Stimulated activated CD4-positive, alpha-beta T cell treated with anti-CD3 and anti-CD28 coated beads, Interleukin-12 subunit alpha, Interleukin-12 subunit beta, amount 100 ng/mL, for 48 hours (primary cell): ENCODE results near the gene PRPF38B.
"Not testable (repeated sequence)": the region's sequence is repeated elsewhere in the genome, so short reads cannot be mapped to it uniquely, and the experiment has no call there.

Source experiments
- DNase-seq, 3 donors: peaks; one replicate each; pipeline ENCODE4 v3.0.0-alpha.2; 2020; ENCODE audit warnings: low read depth in 2 of 3, low spot score in 1 of 3

PRPF38B gene, protein sequence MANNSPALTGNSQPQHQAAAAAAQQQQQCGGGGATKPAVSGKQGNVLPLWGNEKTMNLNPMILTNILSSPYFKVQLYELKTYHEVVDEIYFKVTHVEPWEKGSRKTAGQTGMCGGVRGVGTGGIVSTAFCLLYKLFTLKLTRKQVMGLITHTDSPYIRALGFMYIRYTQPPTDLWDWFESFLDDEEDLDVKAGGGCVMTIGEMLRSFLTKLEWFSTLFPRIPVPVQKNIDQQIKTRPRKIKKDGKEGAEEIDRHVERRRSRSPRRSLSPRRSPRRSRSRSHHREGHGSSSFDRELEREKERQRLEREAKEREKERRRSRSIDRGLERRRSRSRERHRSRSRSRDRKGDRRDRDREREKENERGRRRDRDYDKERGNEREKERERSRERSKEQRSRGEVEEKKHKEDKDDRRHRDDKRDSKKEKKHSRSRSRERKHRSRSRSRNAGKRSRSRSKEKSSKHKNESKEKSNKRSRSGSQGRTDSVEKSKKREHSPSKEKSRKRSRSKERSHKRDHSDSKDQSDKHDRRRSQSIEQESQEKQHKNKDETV

DNA sequence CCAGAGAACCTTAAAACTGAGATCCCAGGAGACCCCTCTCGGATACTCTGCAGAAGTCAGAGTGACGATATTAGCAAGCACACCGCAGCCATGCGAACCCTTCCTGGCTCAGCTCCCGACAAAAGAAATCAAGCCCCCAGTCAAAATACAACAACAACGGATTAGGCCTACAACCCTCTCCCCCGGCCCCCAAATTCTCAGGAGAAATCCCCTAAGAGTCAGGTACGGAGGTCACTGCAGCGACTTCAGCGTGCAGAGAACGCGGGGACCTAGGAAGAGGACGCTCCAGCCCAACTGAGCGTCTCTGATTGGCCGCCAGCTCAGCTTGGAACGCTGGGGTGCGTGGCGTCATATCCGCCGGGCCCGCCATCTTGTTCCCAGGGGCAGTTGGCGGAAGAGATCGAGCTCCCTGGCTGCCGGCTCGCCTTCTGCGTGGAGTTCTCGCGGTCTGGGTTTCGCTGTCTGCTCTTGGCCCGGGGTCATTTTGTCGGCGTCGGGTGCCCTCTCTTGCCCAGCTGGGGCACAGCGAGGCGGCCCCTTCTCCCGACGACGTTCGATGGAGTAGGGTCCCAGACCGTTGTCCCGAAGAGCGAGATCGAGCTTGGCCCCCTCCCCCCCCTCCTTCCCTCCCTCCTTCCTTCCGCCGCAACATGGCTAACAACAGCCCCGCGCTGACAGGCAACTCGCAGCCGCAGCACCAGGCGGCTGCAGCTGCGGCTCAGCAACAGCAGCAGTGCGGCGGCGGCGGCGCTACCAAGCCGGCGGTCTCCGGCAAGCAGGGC lies at the start of gene PRPF38B:
Gene PRPF38B, plus strand, starts transcription at position 369 of the 782 bp plus-strand sequence. Its CDS starts 282 bp downstream, at position 651.
- peak; percentile 88 to 91 (median 90) for DNase-seq

DNA sequence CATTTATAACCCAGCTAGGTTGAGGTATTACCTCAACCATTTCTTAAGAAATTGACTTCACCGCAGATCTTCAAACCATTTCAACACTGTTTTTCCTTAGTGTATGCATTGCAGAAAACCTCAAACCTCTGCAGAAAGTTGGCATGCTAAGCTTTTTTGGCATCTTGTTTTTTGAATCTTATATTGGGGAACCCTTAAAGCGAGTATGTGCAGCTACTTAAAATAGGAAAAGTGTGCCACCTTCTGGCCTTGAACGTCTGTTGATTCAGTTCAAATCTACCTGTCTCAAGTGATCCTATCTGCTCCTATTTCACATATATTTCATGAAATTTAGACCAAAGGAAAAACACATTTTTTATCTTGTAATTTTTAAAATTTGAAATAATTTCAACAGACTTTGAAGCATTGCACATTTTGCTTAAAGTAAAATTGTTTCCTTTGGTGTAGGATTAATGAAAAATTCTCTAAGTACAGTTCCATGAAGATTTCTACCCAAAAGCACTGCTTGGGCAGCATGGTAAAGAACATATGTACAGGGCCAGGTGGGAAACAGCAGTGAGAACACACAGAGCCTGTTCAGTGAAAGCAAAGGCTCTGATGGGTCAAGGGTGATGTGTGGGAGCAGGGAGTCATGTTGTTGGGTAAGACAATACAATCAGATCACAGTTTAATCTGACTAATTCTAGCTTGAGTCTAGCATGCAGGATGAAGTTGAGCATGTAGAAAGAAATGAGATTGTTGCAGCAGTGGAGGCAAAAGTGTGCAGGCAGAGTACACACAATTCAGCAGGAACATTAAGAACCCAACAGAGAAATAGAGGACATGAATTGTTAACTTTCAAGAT lies 48.4 kb upstream of the PRPF38B start:
- no peak for DNase-seq

DNA sequence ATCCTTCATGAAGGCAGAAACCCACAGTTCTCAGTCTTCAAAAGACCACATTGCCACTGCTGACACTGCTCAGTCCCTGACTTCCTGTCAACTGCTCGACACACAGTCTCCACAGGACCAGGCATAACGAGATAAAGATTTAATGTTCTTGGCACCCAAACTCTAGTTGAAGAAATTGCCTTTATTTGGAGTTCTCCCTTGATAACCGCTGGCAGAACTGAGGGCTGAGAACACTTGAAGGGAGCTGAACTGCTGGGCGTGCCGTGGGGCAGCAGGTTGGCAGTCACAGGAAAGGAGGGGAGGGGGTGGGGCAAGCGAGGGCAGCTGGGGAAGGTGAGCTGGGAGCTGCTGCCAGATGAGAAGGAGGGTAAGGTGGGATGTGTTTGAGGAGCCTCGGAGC lies 47.1 kb upstream of the PRPF38B start:
- DNase-seq, result no peak

DNA sequence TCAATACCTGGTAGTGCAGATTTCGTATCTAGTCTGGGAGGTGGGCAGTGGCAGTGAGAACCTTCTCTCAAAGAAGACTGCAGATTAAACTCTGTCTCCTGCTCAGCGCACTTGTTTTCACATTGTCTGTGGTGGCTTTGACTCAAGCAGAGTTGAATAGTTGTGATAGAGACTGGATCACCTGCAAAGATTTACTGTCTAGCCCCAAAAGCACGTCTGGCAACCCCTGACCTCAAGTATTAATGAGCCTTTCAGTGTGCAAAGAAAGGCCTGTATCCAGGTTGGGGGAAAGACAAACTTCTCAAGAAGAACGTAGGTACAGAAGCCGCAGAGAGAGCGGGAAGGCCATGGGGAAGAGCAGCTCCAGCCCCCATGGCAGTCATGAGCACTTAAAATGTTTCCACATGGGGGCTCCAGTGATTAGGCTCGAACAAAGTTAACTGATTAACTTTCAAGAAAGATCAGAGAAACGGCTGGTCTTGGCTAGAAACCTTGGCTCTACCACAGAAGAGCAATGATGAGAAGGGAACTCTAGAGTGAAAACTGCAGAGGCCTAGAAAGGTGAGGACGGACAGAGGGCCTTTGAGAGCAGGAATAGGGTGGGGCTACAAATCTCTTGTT lies 46.4 kb upstream of the PRPF38B start:
- no peak for DNase-seq

DNA sequence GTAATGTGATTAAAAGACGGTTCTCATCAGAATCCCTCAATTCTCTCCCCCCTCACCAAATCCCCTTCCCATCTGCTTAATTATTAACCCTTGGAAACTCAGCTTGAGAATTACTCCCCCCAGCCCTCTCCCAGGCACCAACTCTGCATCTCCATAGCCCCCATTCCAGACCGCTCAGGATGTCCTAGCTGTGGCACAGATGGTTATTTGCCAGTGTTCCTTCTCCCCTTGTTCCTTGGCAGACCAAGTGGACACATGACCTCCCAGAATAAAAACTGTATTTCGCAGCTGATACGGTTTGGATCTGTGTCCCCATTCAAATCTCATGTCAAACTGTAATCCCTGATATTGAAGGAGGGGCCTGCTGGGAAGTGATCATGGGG lies 45.9 kb upstream of the PRPF38B start:
- DNase-seq, result no peak

DNA sequence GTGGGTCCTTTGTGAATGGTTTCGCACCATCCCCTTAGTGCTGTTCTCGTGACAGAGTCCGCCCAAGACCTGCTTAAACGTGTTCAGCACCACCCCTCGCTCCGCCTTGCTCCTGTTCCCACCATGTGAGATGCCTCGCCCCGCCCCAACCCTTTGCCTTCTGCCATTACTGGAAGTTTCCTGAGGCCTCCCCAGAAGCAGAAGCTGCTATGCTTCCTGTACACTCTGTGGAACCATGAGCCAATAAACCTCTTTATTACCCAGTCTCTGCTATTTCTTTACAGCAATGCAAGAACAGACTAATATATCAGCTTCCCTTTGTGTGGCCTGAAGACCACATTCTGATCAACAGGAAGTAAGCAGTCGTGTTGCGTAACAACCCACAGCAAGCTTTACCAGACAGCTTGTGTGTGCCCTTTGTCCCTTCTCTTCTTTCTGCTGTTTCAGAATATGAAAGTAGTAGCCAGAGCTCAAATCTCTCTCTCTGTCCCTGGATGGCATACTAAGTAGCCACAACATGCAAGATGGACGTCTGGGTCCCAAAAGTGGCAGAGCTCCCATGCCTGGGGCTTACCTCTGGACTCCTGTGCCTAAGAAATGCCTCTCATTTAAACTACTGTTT lies 45.4 kb upstream of the PRPF38B start:
- peak in 2 of 3 donors; percentile 31 to 63 for DNase-seq

DNA sequence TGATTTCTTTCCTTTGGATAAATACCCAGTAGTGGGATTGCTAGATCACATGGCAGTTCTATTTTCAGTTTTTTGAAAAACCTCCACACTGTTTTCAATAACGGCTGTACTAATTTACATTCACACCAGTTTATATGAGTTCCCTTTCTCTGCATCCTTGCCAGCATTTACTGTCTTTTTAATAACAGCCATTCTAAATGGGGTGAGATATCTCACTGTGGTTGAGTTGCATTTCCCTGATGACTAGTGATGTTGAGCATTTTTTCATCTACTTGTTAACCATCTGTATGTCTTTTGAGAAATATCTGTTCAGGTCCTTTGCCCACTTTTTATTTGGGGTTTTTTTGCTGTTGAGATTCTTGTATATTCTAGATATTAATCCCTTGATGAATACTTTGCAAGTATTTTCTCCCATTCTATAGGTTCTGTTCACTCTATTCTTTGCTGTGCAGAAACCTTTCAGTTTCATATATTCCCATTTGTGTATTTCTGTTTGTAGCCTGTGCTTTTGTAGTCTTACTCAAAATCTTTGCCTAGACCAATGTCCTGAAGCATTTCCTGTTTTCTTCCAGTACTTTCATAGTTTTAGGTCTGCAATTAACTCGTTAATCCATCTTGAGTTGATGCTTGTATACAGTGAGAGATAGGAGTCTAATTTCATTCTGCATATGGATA lies 38.5 kb upstream of the PRPF38B start:
- DNase-seq, result no peak

DNA sequence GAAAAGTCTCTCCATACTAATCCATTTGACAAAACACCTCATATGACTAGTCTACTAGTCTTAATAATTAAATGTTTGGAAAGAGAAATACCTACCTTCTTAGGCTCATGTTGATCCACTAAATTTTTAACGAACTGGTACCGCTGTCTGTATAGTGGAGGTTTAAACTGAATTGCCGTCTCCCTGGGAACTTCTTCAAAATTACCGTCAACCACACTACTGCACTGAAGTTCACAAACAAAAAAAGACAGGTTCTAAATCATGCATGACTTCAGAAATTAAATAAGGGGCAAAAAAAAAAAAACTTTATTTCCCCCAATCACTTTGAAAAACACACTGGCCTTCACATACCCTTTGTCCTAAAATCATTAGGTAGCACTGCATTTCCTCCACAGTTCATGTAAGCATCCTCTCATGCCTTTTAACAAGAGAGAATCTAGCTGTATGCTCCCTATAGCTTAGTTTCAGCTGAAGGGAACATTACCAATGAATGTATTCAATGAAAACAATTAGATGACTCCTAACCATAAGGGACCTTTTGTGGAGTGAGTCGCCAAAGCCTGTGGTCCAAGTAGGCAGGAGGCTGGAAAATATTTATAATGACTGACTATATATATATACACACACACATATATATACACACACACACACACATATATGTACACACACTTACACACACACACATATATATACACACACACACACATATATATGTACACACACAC lies 34.6 kb upstream of the PRPF38B start:
- DNase-seq, result no peak

DNA sequence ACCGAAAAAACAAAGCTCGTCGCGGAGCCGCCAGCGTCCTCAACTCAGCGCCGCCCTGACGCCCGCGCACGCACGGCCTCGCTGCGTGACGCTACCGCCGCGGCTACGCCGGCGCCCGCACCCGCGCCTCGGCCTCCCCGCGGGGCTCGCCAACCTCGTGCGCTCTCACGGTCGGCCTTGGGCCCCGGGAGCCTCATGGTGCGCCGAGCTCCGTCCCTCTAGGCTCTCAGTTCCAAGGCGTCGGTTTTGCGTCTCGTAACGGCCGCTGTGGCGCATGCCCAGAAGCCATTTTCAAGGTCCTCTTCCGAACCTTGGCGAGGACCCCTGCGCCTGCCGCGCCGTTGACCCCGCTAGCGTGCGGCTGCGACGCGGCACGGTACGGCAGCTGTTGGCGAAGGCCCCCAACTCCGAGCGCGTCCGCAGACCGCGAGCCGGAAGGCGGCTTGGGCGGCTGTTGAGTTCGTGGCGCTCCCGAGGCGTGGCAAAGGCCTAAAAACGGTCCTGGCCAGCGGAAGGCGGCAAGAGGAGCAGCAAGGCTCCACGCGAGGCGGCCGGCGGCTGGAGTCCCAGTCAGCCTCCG lies 31.0 kb upstream of the PRPF38B start, which contains the start of gene HENMT1:
Gene HENMT1, minus strand, starts transcription at position 64 of the 580 bp plus-strand sequence. CDS start 1,209 bp downstream, outside the sequence.
- peak; percentile 57 to 76 (median 61) for DNase-seq

DNA sequence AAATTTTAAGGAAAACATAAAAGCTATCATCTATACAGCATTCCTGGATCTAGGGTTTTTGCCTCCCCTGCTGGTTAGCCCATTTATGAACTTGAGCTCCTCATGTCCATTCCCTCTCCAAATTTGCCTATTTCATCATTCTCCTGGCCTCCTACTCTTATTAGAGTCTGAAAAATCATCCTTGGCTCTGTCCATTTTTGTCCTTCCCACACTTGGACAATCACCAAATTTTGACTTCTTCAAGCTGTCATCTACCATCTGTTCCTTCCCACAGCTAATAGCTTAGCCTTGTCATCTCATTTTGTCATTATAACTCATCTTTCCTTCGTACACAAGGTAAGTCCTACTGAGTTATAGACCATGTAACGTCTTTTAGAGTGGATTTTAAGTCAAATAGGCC lies 29.0 kb upstream of the PRPF38B start:
- no peak for DNase-seq

DNA sequence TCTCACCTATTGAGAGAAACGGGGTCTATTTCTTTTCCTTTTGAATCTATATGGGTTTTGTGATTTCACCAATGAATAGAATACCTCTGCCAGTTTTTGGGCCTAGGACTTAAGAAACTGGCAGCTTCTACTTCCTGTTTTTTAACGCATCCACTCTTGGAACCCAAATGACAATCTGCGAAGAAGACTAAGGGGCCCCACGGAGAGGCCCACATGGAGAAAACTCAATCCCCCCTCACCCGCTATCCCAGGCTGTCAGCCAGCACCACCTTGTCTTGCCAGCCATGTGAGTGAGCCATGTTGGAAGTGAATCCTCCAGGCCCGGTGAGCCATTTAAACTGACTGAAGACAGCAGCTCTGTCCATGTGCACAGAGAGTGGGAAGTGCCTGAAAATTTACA lies 27.6 kb upstream of the PRPF38B start:
- no peak for DNase-seq

DNA sequence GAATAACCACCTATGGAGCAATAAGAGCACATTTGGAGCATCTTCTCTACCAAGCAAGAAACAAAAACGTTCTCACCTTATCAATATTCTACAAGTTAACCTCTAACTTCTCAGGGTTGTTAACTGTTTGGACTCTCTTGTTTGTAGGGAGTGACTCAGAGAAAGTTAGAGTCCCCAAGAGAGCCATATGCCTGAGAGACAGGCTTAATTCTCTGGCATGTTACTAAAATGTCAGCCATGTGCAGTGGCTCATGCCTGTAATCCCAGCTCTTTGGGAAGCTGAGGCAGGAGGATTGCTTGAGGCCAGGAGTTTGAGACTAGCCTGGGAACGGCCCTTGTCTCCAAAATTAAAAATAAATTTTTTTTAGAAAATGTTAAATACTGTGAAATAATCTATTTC lies 27.0 kb upstream of the PRPF38B start:
- no peak for DNase-seq

DNA sequence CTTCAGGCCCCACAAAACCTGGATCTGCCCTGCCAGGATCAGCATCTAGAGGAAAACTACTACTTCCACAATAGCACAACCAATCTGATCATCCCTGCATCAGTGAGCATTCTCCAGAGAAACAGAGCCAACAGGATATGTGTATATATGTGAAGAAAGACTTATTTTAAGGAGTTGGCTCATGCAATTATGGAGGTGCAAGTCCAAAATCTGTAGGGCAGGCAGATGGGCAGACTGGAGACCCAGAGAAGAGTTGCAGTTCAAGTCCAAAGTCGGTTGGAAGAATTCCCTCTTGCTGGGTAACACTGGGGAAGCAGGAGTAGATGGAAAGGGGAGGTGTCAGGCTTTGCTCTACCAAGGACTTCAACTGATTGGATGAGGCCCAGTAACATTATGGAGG lies 26.3 kb upstream of the PRPF38B start:
- DNase-seq, result no peak

DNA sequence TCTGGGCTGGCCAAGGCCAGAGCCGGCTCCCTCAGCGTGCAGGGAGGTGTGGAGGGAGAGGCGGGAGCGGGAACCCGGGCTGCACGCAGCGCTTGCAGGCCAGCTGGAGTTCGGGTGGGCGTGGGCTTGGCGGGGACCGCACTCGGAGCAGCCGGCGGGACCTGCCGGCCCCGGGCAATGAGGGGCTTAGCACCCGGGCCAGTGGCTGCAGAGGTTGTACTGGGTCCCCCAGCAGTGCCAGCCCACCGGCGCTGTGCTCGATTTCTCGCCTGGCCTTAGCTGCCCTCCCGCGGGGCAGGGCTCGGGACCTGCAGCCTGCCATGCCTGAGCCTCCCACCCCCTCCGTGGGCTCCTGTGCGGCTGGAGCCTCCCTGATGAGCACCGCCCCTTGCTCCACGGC lies 24.7 kb upstream of the PRPF38B start:
- DNase-seq, result not testable (repeated sequence)

DNA sequence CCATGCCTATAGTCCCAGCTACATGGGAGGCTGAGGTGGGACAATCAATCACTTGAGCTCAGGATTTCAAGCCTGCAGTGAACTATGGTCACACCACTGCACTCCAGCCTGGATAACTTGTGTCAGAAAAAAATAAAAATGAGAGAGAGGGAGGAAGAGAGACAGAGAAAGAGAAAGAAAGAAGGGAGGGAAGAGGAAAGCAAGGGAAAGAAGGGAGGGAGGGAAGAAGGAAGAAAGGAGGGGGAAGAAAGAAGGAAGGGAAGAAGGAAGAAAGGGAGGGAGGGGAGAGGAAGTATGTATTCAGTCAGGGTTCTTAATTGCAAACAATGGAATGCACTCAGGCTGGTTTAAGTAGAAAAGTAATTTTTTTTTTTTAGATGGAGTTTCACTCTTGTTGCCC lies 23.3 kb upstream of the PRPF38B start:
- no peak for DNase-seq

DNA sequence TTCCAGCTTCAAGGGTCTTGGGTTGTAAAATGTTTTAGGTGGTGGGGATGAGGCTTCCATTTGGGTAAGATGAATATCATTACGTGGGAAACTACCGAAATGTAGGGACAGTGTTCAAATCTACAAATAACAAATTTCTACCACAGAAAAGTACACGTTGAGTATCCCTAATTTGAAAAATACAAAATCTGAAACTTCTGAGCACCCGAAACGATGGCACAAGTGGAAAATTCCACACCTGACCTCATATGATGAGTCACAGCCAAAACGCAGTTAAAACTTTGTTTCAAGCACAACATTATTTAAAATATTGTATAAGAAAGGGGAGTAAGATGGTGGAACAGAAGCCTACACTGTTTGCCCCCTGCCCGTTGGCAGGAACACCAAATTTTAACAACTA lies 22.4 kb upstream of the PRPF38B start:
- no peak for DNase-seq

DNA sequence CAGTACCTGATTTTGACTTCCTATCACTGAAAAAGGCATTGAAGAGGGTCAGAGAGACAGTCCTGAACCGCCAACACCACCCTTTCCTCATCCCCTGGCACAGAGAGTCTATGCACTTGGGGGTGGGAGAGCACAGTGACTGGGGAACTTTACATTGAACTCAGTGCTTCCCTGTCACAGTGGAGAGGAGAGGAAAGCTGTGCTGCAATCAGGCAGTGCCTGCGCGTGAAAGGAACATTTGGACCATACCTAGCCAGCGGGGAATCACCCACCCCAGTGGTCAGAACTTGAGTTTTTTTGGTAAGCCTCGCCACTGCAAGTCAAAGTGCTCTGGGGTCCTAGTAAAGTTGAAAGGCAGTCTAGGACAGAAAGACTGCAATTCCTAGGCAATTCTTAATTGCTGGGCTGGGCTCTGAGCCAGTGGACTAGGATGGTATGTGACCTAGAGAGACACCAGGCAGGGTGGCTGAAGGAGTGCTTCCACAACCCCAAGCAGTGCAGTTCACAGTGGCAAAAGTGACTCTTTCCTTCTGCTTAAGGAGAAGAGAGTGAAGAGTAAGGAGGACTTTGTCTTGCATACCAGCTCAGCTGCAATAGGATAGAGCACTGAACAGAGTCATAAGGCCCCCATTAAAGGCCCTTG lies 21.9 kb upstream of the PRPF38B start:
- no peak for DNase-seq

DNA sequence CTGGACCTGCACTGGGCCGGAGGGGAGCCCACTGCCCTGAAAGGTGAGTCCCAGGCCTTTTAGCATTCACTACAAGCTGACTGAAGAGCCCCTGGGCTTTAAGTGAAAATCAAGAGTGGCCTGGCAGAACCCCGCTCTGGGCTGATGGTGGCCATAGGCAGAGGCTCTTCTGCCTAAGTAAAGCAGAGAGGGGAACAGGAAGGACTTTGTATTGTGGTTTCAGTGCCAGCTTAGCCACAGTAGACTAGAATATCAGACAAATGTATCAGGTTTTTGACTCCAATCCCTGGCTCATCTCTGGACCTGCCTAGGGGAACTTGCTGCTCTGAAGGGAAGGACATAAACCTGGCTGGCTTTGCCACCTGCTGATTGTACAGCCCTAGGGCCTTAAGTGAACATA lies 21.0 kb upstream of the PRPF38B start:
- DNase-seq, result no peak
